ENCODE results near the gene KCND1. TPM values are rescaled to one million over a fixed set of nuclear protein-coding genes. Genes with fewer than 3 reads are reported as not detected.

KCND1 gene
- total and polyA plus RNA-seq, 2 of the 4 experiments (the other 2 are of a cell fraction) = 0.36 to 1.8 TPM

DNA sequence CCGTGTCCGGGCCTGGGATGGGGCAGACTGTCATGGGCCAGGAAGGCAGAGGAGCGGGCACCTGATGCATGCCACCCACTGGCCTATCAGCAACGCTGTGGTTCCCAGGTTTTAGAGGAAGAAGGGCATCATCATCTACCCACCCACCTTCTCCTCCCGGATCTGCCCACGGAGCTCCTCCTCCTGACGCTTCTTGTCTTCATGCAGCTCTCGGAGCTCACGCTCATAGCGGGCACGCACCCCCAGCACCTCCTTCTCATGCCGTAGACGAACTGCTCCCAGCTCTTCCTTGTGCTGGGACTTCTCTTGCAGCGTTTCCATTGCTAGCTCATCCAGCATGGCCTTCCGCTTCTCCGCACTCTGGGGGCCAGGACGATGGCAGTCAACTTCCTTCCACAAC, 11.4 kb upstream of the KCND1 start:
- no peak overlapping the region for H3K14ac ChIP-seq (replicated peaks; ENCODE audit: low read depth, low read length)
- H3K4me3 ChIP-seq (ENCODE audit: insufficient read depth, low read depth, low read length) = no peak overlapping the region
- WGBS, 2 experiments (ENCODE audit: extremely low coverage in 2 of 2, insufficient read length in 1 of 2) = 74% methylated on average over 9 of the region's 17 CpGs; no CpG with 5 or more reads in 1 of the 2 experiments
- no peak overlapping the region for H3K56ac ChIP-seq (ENCODE audit: extremely low read depth, insufficient read depth, low read length)
- H3K9me1 ChIP-seq (ENCODE audit: insufficient read depth, low read length) = no peaks in the 10 kb centered on the region
- dilution Hi-C loops (cut with HindIII; ENCODE audit: low sequenced_read_pairs, unreplicated experiment) = no loop called here
- in situ Hi-C loops (cut with MboI; ENCODE audit: low sequenced_read_pairs) = no loop called here
- H3K27me3 ChIP-seq (ENCODE audit: control insufficient read depth, insufficient read depth, low read length) = no peaks in the 10 kb centered on the region
- no peaks in the 10 kb centered on the region for H3K4me1 ChIP-seq (ENCODE audit: control insufficient read depth, insufficient read depth, low read length)
- no peak overlapping the region for H3K23ac ChIP-seq (ENCODE audit: low read depth, low read length)
- H2BK15ac ChIP-seq (ENCODE audit: low read depth, low read length) = no peak overlapping the region
- no peak overlapping the region for H3K4me2 ChIP-seq (ENCODE audit: low read depth, low read length)
- no peak overlapping the region for H2BK5ac ChIP-seq (ENCODE audit: low read depth, low read length, poor library complexity, severe bottlenecking)
- no peaks in the 10 kb centered on the region for H3K79me1 ChIP-seq (ENCODE audit: low read depth in 1 of 2, low read length in 2 of 2)
- H2AK5ac ChIP-seq (ENCODE audit: low read depth, low read length) = no peak overlapping the region
- POLR2A ChIA-PET (ENCODE audit: unreplicated experiment) = no interaction called here
- H2AK9ac ChIP-seq (replicated peaks; ENCODE audit: low read depth, low read length, poor library complexity) = no peak overlapping the region
- no peak for DNase-seq
- TF ChIP-seq CHD1 (IDR thresholded peaks at IDR 0.05; ENCODE audit: low read depth, low read length) (no peak), MAFK (IDR thresholded peaks at IDR 0.05; ENCODE audit: low read depth, low read length) (no peak), RCOR1 (IDR thresholded peaks at IDR 0.05; ENCODE audit: insufficient replicate concordance, low read length) (no peak), SMC3 (IDR thresholded peaks at IDR 0.05; ENCODE audit: low read depth, low read length) (no peak), RAD21 (IDR thresholded peaks at IDR 0.05; ENCODE audit: low read length) (no peak), FOS (IDR thresholded peaks at IDR 0.05; ENCODE audit: low read depth, low read length) (no peak), CEBPB (IDR thresholded peaks at IDR 0.05; ENCODE audit: low read depth, low read length) (no peak), MXI1 (IDR thresholded peaks at IDR 0.05; ENCODE audit: borderline replicate concordance, low read depth, low read length) (no peak), MAZ (IDR thresholded peaks at IDR 0.05; ENCODE audit: borderline replicate concordance, low read depth, low read length) (no peak), POLR2A (IDR thresholded peaks at IDR 0.05; ENCODE audit: low read depth, low read length) (no peak), RFX5 (IDR thresholded peaks at IDR 0.05; ENCODE audit: low read depth, low read length) (no peak), BHLHE40 (IDR thresholded peaks at IDR 0.05; ENCODE audit: low read depth, low read length) (no peak), NFE2L2 (IDR thresholded peaks at IDR 0.05; ENCODE audit: low read depth, low read length) (no peak)
- TF ChIP-seq, protein P1, sequence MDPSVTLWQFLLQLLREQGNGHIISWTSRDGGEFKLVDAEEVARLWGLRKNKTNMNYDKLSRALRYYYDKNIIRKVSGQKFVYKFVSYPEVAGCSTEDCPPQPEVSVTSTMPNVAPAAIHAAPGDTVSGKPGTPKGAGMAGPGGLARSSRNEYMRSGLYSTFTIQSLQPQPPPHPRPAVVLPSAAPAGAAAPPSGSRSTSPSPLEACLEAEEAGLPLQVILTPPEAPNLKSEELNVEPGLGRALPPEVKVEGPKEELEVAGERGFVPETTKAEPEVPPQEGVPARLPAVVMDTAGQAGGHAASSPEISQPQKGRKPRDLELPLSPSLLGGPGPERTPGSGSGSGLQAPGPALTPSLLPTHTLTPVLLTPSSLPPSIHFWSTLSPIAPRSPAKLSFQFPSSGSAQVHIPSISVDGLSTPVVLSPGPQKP (IDR thresholded peaks at IDR 0.05; ENCODE audit: borderline replicate concordance, low read depth, low read length) = no peak
- TF ChIP-seq, protein P2, sequence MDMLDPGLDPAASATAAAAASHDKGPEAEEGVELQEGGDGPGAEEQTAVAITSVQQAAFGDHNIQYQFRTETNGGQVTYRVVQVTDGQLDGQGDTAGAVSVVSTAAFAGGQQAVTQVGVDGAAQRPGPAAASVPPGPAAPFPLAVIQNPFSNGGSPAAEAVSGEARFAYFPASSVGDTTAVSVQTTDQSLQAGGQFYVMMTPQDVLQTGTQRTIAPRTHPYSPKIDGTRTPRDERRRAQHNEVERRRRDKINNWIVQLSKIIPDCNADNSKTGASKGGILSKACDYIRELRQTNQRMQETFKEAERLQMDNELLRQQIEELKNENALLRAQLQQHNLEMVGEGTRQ (IDR thresholded peaks at IDR 0.05; ENCODE audit: low read depth, low read length) = no peak
- TF ChIP-seq, protein P3, sequence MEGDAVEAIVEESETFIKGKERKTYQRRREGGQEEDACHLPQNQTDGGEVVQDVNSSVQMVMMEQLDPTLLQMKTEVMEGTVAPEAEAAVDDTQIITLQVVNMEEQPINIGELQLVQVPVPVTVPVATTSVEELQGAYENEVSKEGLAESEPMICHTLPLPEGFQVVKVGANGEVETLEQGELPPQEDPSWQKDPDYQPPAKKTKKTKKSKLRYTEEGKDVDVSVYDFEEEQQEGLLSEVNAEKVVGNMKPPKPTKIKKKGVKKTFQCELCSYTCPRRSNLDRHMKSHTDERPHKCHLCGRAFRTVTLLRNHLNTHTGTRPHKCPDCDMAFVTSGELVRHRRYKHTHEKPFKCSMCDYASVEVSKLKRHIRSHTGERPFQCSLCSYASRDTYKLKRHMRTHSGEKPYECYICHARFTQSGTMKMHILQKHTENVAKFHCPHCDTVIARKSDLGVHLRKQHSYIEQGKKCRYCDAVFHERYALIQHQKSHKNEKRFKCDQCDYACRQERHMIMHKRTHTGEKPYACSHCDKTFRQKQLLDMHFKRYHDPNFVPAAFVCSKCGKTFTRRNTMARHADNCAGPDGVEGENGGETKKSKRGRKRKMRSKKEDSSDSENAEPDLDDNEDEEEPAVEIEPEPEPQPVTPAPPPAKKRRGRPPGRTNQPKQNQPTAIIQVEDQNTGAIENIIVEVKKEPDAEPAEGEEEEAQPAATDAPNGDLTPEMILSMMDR (conservative IDR thresholded peaks at IDR 0.05; ENCODE audit: low read depth, low read length) = no peak
- H4K8ac ChIP-seq (ENCODE audit: low read depth in 2 of 2, low read length in 2 of 2) = no peak overlapping the region
- H3K4ac ChIP-seq (ENCODE audit: low read depth, low read length) = no peak overlapping the region
- no peak overlapping the region for H4K91ac ChIP-seq (ENCODE audit: insufficient read depth, low read depth, low read length)
- H2BK20ac ChIP-seq (ENCODE audit: low read depth, low read length) = no peak overlapping the region
- H2AFZ ChIP-seq (replicated peaks; ENCODE audit: low read length, poor library complexity) = no peak overlapping the region
- no peak for ATAC-seq (ENCODE audit: low read depth)
- H2BK120ac ChIP-seq (ENCODE audit: low read depth, low read length) = no peak overlapping the region
- H4K20me1 ChIP-seq (ENCODE audit: insufficient read depth, low read length) = no peaks in the 10 kb centered on the region
- no peak overlapping the region for H4K5ac ChIP-seq (ENCODE audit: low read depth, low read length)
- no peak overlapping the region for H3K18ac ChIP-seq (ENCODE audit: low read depth, low read length)
- no peak overlapping the region for H3K27ac ChIP-seq (ENCODE audit: insufficient read depth, low read length)
- CTCF ChIA-PET = no interaction called here
- intact Hi-C loops (cut with micrococcal nuclease) = no loop called here
- BruUV-seq (replicated peaks) = no TSS peak
- H3K36me3 ChIP-seq (ENCODE audit: control insufficient read depth, insufficient read depth, low read length) = peaks cover 26% of the 10 kb centered on the region
- H3K9me3 ChIP-seq (ENCODE audit: control insufficient read depth, insufficient read depth, low read length) = peaks cover 4% of the 10 kb centered on the region; the same call in 1 of the 2 replicates
- no peak overlapping the region for H3K9ac ChIP-seq (ENCODE audit: low read depth, low read length)

Data from IMR-90 (cell line).